Sciatic nerve (tissue), 2 donors: ENCODE results near the gene SNAPC4. TPM values are rescaled to one million over a fixed set of nuclear protein-coding genes. Genes with fewer than 3 reads are reported as not detected.
A peak's percentile ranks its signal among the peaks of the same experiment; 100 is the strongest.
"Not testable (repeated sequence)": the region's sequence is repeated elsewhere in the genome, so short reads cannot be mapped to it uniquely, and the experiment has no call there.

ENCODE experiments used
- ATAC-seq: fragments of 200-7000 bp; cut with Tn5 transposase; one replicate; pipeline ENCODE4 v1.9.1; 2020; ENCODE audit warnings: mild to moderate bottlenecking, moderate library complexity
- DNase-seq: peaks from one replicate; pipeline ENCODE4 v3.0.0-alpha.2; 2020; ENCODE audit warnings: low spot score
- intact Hi-C: fragments of 100-400 bp; cut with DNase I; formaldehyde crosslinking; loops from one replicate; pipeline ENCODE4 v1.14.2; 2022
- total RNA-seq: library from RNA; stranded (reverse); fragmentation: NEBNext Ultra II Directional; extraction: Animal tissue kit (Norgen Biotek cat#: 25700); gene quantifications from one replicate; pipeline ENCODE4 v1.2.1, GENCODE V29; 2021
- donor health status: DM: no; HTN: no; CAD: no.
- donor health status: DM: no; HTN: no; CAD: no.

SNAPC4 gene
- total RNA-seq, 1 donor from 2014 or later = 9.9 TPM

- peak; percentile 57 for DNase-seq
- no peak for ATAC-seq
- intact Hi-C loops = no loop called here
Observed at GRCh38 chr9:136433849-136434579, 34.0 kb upstream of the SNAPC4 start.

GRCh38 chr9:136433043-136433715 is 33.2 kb upstream of the SNAPC4 start:
- intact Hi-C loops = no loop called here
- ATAC-seq = no peak
- DNase-seq = peak; percentile 53

GRCh38 chr9:136432591-136432990 is 32.6 kb upstream of the SNAPC4 start:
- no peak for DNase-seq
- no peak for ATAC-seq
- intact Hi-C loops = no loop called here

- intact Hi-C loops = no loop called here
- DNase-seq (no peak), ATAC-seq (no peak)
Observed at GRCh38 chr9:136431782-136432350, 31.9 kb upstream of the SNAPC4 start.

GRCh38 chr9:136430588-136431234 is 30.7 kb upstream of the SNAPC4 start:
- DNase-seq = no peak
- ATAC-seq = no peak
- intact Hi-C loops = no loop called here

GRCh38 chr9:136429683-136430491 is 29.9 kb upstream of the SNAPC4 start:
- ATAC-seq (no peak), DNase-seq (no peak)
- intact Hi-C loops = no loop called here

GRCh38 chr9:136429075-136429628 is 29.2 kb upstream of the SNAPC4 start:
- intact Hi-C loops = no loop called here
- no peak for DNase-seq
- no peak for ATAC-seq

- no peak for DNase-seq
- no peak for ATAC-seq
- intact Hi-C loops = no loop called here
Observed at GRCh38 chr9:136426787-136427186, 26.8 kb upstream of the SNAPC4 start.

GRCh38 chr9:136425367-136425766 is 25.4 kb upstream of the SNAPC4 start:
- ATAC-seq, DNase-seq, intact Hi-C loops: not testable (repeated sequence)

- intact Hi-C loops = no loop called here
- DNase-seq (no peak), ATAC-seq (no peak)
Observed at GRCh38 chr9:136424750-136425362, 24.9 kb upstream of the SNAPC4 start.

GRCh38 chr9:136423432-136424146 is 23.6 kb upstream of the SNAPC4 start:
- ATAC-seq (no peak), DNase-seq (no peak)
- intact Hi-C loops = no loop called here

- no peak for DNase-seq
- intact Hi-C loops = no loop called here
- ATAC-seq = no peak
Observed at GRCh38 chr9:136422876-136423275, 22.9 kb upstream of the SNAPC4 start.

GRCh38 chr9:136421791-136422190 is 21.8 kb upstream of the SNAPC4 start:
- DNase-seq = no peak
- no peak for ATAC-seq
- intact Hi-C loops = no loop called here

- ATAC-seq = no peak
- intact Hi-C loops = no loop called here
- no peak for DNase-seq
Observed at GRCh38 chr9:136419092-136419420, 19.1 kb upstream of the SNAPC4 start.

- intact Hi-C loops = no loop called here
- ATAC-seq = peak; percentile 73
- DNase-seq = peak; percentile 78
Observed at GRCh38 chr9:136418182-136419091, 18.5 kb upstream of the SNAPC4 start.

GRCh38 chr9:136416914-136417313 is 16.9 kb upstream of the SNAPC4 start:
- intact Hi-C loops = no loop called here
- DNase-seq = no peak
- ATAC-seq = no peak

GRCh38 chr9:136416427-136416826 is 16.5 kb upstream of the SNAPC4 start:
- DNase-seq (no peak), ATAC-seq (no peak)
- intact Hi-C loops = no loop called here
